ENCODE data around the gene RNF175. TPM values are rescaled to one million over a fixed set of nuclear protein-coding genes. Genes with fewer than 3 reads are reported as not detected.

The RNF175 gene
- total RNA-seq, 3 donors from 2014 or later = 0.63 TPM; not detected in 2

GRCh38 chr4:153728660-153729059, 31.2 kb downstream of the RNF175 start:
- DNase-seq (no peak), ATAC-seq (no peak)
- TF ChIP-seq CTCF (IDR thresholded peaks at IDR 0.05) = no peak
- H3K9me3 ChIP-seq = no peaks in the 10 kb centered on the region
- no peaks in the 10 kb centered on the region for H3K4me1 ChIP-seq (ENCODE audit: low read depth)
- H3K4me3 ChIP-seq = no peak overlapping the region
- no peaks in the 10 kb centered on the region for H3K36me3 ChIP-seq (ENCODE audit: low read depth)
- intact Hi-C loops (cut with DNase I, micrococcal nuclease) = no loop called here

GRCh38 chr4:153728151-153728550, 31.7 kb downstream of the RNF175 start:
- H3K4me3 ChIP-seq = no peak overlapping the region
- no peaks in the 10 kb centered on the region for H3K4me1 ChIP-seq (ENCODE audit: low read depth)
- DNase-seq (no peak), ATAC-seq (no peak)
- intact Hi-C loops (cut with DNase I, micrococcal nuclease) = no loop called here
- no peaks in the 10 kb centered on the region for H3K36me3 ChIP-seq (ENCODE audit: low read depth)
- TF ChIP-seq CTCF (IDR thresholded peaks at IDR 0.05) = no peak
- no peaks in the 10 kb centered on the region for H3K9me3 ChIP-seq

- ATAC-seq (no peak), DNase-seq (no peak)
- H3K36me3 ChIP-seq (ENCODE audit: low read depth) = no peaks in the 10 kb centered on the region
- intact Hi-C loops (cut with DNase I, micrococcal nuclease) = no loop called here
- no peaks in the 10 kb centered on the region for H3K9me3 ChIP-seq
- H3K4me1 ChIP-seq (ENCODE audit: low read depth) = no peaks in the 10 kb centered on the region
- no peak overlapping the region for H3K4me3 ChIP-seq
- TF ChIP-seq CTCF (IDR thresholded peaks at IDR 0.05) = no peak
These were observed 34.0 kb downstream of the RNF175 start for GRCh38 chr4:153725831-153726154.

GRCh38 chr4:153725136-153725830, 34.5 kb downstream of the RNF175 start:
- no peak for ATAC-seq

GRCh38 chr4:153724606-153725005, 35.2 kb downstream of the RNF175 start:
- Histone ChIP-seq H3K36me3 (ENCODE audit: low read depth) (no peaks in the 10 kb centered on the region), H3K9me3 (no peaks in the 10 kb centered on the region), H3K4me1 (ENCODE audit: low read depth) (no peaks in the 10 kb centered on the region), H3K4me3 (no peak overlapping the region)
- ATAC-seq = no peak
- TF ChIP-seq CTCF (IDR thresholded peaks at IDR 0.05) = no peak
- no peak for DNase-seq
- intact Hi-C loops (cut with DNase I, micrococcal nuclease) = no loop called here

More at GRCh38 chr4:153725136-153725830, 34.5 kb downstream of the RNF175 start:
- no peak for DNase-seq
- Histone ChIP-seq H3K36me3 (ENCODE audit: low read depth) (no peaks in the 10 kb centered on the region), H3K4me1 (ENCODE audit: low read depth) (no peaks in the 10 kb centered on the region), H3K9me3 (no peaks in the 10 kb centered on the region), H3K4me3 (no peak overlapping the region)
- TF ChIP-seq CTCF (IDR thresholded peaks at IDR 0.05) = no peak
- intact Hi-C loops (cut with DNase I, micrococcal nuclease) = no loop called here

- Histone ChIP-seq H3K4me3 (no peak overlapping the region), H3K36me3 (ENCODE audit: low read depth) (no peaks in the 10 kb centered on the region), H3K9me3 (no peaks in the 10 kb centered on the region), H3K4me1 (ENCODE audit: low read depth) (no peaks in the 10 kb centered on the region)
- no peak for TF ChIP-seq CTCF (IDR thresholded peaks at IDR 0.05)
- no peak for DNase-seq
- intact Hi-C loops (cut with DNase I, micrococcal nuclease) = no loop called here
- ATAC-seq = no peak
These were observed 37.8 kb downstream of the RNF175 start for GRCh38 chr4:153722036-153722435.

Measured in mucosa of descending colon (tissue), 3 donors.